ENCODE results near the gene AOC3. TPM values are rescaled to one million over a fixed set of nuclear protein-coding genes. Genes with fewer than 3 reads are reported as not detected.
A peak's percentile ranks its signal among the peaks of the same experiment; 100 is the strongest.

AOC3 gene
- total RNA-seq, 4 donors from 2014 or later: 3.3 to 24.0 (median 6.6) TPM

- DNase-seq: no peak
- no peaks in the 10 kb centered on the region for H3K36me3 ChIP-seq
- H3K4me3 ChIP-seq: no peak overlapping the region
- TF ChIP-seq POLR2A (IDR thresholded peaks at IDR 0.05): no peak
- no peak for TF ChIP-seq CTCF (IDR thresholded peaks at IDR 0.05)
- intact Hi-C loops (cut with DNase I): no loop called here
- no peaks in the 10 kb centered on the region for H3K9me3 ChIP-seq
- 45 to 49% methylated on average over 7 to 10 of the region's 10 CpGs for WGBS, 2 donors
- no peaks in the 10 kb centered on the region for H3K27me3 ChIP-seq
- peak overlapping the region; percentile 60 to 86 (median 84) for H3K27ac ChIP-seq
- H3K4me1 ChIP-seq: peaks cover 4 to 51% (median 42%) of the 10 kb centered on the region in 3 donors
Measured at GRCh38 chr17:42891539-42892152, 40.6 kb downstream of the AOC3 start.

GRCh38 chr17:42893359-42893758, 42.4 kb downstream of the AOC3 start:
- TF ChIP-seq POLR2A (IDR thresholded peaks at IDR 0.05) (no peak), CTCF (IDR thresholded peaks at IDR 0.05) (no peak)
- no peak for DNase-seq
- Histone ChIP-seq H3K9me3 (no peaks in the 10 kb centered on the region), H3K36me3 (no peaks in the 10 kb centered on the region), H3K4me1 (peaks cover 4 to 51% (median 42%) of the 10 kb centered on the region in 3 donors), H3K4me3 (peak overlapping the region in 1 of 4 donors; percentile 2), H3K27me3 (no peaks in the 10 kb centered on the region), H3K27ac (peak overlapping the region; percentile 8 to 75 (median 40))
- intact Hi-C loops (cut with DNase I): no loop called here
- 35 to 54% methylated on average over 3 to 4 of the region's 4 CpGs for WGBS, 2 donors

- WGBS, 2 donors: 73 to 83% methylated on average over 10 to 11 of the region's 12 CpGs
- Histone ChIP-seq H3K27me3 (no peaks in the 10 kb centered on the region), H3K4me1 (peaks cover 4 to 51% (median 42%) of the 10 kb centered on the region in 3 donors), H3K27ac (peak overlapping the region; percentile 4 to 75 (median 40)), H3K36me3 (no peaks in the 10 kb centered on the region), H3K4me3 (no peak overlapping the region), H3K9me3 (no peaks in the 10 kb centered on the region)
- TF ChIP-seq POLR2A (IDR thresholded peaks at IDR 0.05) (no peak), CTCF (IDR thresholded peaks at IDR 0.05) (no peak)
- DNase-seq: no peak
- intact Hi-C loops (cut with DNase I): no loop called here
Measured at GRCh38 chr17:42894283-42895184, 43.5 kb downstream of the AOC3 start.

- Histone ChIP-seq H3K27me3 (no peaks in the 10 kb centered on the region), H3K36me3 (no peaks in the 10 kb centered on the region), H3K27ac (peak overlapping the region in 3 of 4 donors; percentile 31 to 50 (median 36)), H3K4me1 (peaks cover 4 to 51% (median 42%) of the 10 kb centered on the region in 3 donors), H3K4me3 (no peak overlapping the region), H3K9me3 (no peaks in the 10 kb centered on the region)
- 4 to 6% methylated on average over 2 of the region's 2 CpGs for WGBS, 2 donors
- TF ChIP-seq CTCF (IDR thresholded peaks at IDR 0.05) (no peak), POLR2A (IDR thresholded peaks at IDR 0.05) (no peak)
- intact Hi-C loops (cut with DNase I): no loop called here
- DNase-seq: no peak
Measured at GRCh38 chr17:42895185-42895555, 44.2 kb downstream of the AOC3 start.

All from esophagus squamous epithelium (tissue), 5 donors.